Left lung (tissue), 10 donors: Measurements from ENCODE around the gene WNT1. TPM values are rescaled to one million over a fixed set of nuclear protein-coding genes. Genes with fewer than 3 reads are reported as not detected.

Experiments used
- ATAC-seq: fragments of 200-7000 bp; cut with Tn5 transposase; one replicate; pipeline ENCODE4 v1.9.1; 2020; ENCODE audit warnings: moderate library complexity
- DNase-seq, 4 donors: peaks; one replicate each; pipeline ENCODE4 v3.0.0-alpha.2; 2013 to 2020
- H3K27ac ChIP-seq, 2 donors: fragments of 200-600 bp; sonication (generic) in 1 of 2; one replicate each; pipeline versions ENCODE4 v1.5.0 to v1.8.0; 2020 to 2021
- H3K27me3 ChIP-seq, 2 donors: fragments of 200-600 bp; sonication (generic) in 1 of 2; one replicate each; pipeline versions ENCODE4 v1.5.0 to v1.8.0; 2020 to 2021
- H3K36me3 ChIP-seq, 2 donors: fragments of 200-600 bp; sonication (generic) in 1 of 2; one replicate each; pipeline versions ENCODE4 v1.5.0 to v1.8.0; 2020 to 2021
- H3K4me1 ChIP-seq, 2 donors: fragments of 200-600 bp; one replicate each; pipeline ENCODE4 v1.8.0; 2021
- H3K4me3 ChIP-seq, 2 donors: fragments of 200-600 bp; sonication (generic) in 1 of 2; one replicate each; pipeline versions ENCODE4 v1.5.0 to v1.8.0; 2020 to 2021; ENCODE audit warnings: mild to moderate bottlenecking in 1 of 2
- H3K9me3 ChIP-seq, 2 donors: fragments of 200-600 bp; sonication (generic) in 1 of 2; one replicate each; pipeline versions ENCODE4 v1.5.0 to v1.8.0; 2020 to 2021
- intact Hi-C, 2 donors: fragments of 100-400 bp; cut with DNase I; formaldehyde crosslinking; loops; one replicate each; pipeline versions ENCODE4 v1.11.2 to v1.14.2; 2022
- polyA plus RNA-seq, 6 donors: library from polyadenylated mRNA; unstranded; fragments of 120-200 nt; gene quantifications; one replicate each; pipeline ENCODE4 v1.2.1, GENCODE V29; 2013; ENCODE audit not compliant: insufficient read length in 6 of 6
- total RNA-seq, 2 donors: library from RNA; stranded (reverse); fragmentation: NEBNext Ultra II Directional; extraction: Animal tissue kit (Norgen Biotek cat#: 25700); gene quantifications; one replicate each; pipeline ENCODE4 v1.2.1, GENCODE V29; 2021
- TF ChIP-seq, protein P1 (sequence below), 2 donors: fragments of 200-600 bp; sonication (generic) in 1 of 2; IDR thresholded peaks; one replicate each; pipeline versions ENCODE4 v1.5.0 to v1.8.0; 2021; ENCODE audit warnings: antibody characterized with exemption in 2 of 2
- donor health status: DM: no; HTN: yes; CAD: no.
- donor health status: DM: no; HTN: no; CAD: no.

The WNT1 gene
- total and polyA plus RNA-seq, 8 donors: not detected

DNA sequence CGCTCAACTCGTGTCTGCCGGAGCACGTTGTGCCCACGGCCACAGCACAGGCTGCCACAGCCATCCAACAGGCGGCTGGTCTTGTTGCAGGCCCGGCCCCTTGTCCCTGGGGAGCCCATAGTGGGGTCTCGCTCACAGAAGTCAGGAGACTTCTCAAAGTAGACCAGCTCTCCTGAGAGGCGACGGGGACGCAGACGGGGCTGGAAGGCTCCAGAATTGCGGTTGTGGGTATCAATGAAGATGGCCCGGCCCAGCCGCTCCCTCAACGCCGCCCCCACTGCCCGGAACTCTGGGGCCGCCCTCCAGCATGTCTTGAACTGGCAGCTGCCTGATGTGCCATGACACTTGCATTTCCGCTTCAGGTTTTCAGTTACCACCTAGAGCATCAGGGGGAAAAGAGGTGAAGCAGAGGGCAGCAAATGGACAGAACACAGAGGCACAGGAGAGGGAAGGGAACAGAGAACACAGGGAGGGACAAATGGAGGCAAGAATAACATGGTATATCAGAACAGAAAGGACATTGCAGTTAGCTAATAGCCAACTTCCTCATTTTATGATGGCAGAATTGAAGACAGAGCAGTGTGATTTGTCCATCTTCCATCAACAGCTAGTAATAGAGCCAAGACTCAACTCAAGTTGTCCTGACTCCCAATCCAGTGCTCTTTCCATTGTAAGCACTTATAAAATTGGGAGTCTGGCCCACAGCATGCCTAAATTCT is 11.8 kb upstream of the WNT1 start:
- no peak overlapping the region for H3K4me3 ChIP-seq
- H3K9me3 ChIP-seq: no peaks in the 10 kb centered on the region
- intact Hi-C loops: no loop called here
- H3K4me1 ChIP-seq: peaks cover 3 to 18% of the 10 kb centered on the region in 2 donors
- no peak for ATAC-seq
- DNase-seq: no peak
- peaks cover 18 to 30% of the 10 kb centered on the region in 2 donors for H3K27me3 ChIP-seq
- TF ChIP-seq, protein P1, sequence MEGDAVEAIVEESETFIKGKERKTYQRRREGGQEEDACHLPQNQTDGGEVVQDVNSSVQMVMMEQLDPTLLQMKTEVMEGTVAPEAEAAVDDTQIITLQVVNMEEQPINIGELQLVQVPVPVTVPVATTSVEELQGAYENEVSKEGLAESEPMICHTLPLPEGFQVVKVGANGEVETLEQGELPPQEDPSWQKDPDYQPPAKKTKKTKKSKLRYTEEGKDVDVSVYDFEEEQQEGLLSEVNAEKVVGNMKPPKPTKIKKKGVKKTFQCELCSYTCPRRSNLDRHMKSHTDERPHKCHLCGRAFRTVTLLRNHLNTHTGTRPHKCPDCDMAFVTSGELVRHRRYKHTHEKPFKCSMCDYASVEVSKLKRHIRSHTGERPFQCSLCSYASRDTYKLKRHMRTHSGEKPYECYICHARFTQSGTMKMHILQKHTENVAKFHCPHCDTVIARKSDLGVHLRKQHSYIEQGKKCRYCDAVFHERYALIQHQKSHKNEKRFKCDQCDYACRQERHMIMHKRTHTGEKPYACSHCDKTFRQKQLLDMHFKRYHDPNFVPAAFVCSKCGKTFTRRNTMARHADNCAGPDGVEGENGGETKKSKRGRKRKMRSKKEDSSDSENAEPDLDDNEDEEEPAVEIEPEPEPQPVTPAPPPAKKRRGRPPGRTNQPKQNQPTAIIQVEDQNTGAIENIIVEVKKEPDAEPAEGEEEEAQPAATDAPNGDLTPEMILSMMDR (IDR thresholded peaks at IDR 0.05): no peak
- H3K36me3 ChIP-seq: no peaks in the 10 kb centered on the region
- no peak overlapping the region for H3K27ac ChIP-seq

DNA sequence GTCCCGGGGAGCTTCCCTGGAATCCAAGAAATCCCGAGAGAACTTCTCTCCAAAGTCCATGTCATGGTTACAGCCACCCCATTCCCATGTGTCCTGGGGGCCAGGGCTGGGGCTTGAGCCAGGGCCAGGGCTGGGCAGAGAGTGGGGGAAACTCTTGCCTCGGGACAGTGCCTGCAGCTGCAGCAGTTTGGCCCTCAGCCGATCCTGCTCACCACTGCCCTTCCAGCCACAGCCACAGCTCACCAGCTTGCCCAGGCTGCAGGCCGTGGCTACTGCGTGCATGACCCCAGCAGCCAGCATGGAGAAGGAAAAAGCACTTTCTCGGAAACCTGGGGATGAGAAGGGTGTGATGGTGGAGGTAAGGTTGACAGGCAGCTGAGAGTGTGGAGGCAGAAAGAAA is 10.1 kb upstream of the WNT1 start:
- no peak overlapping the region for H3K27ac ChIP-seq
- TF ChIP-seq, protein P1 (IDR thresholded peaks at IDR 0.05): no peak
- no peaks in the 10 kb centered on the region for H3K36me3 ChIP-seq
- H3K27me3 ChIP-seq: peaks cover 34 to 44% of the 10 kb centered on the region in 2 donors
- peaks cover 6 to 33% of the 10 kb centered on the region in 2 donors for H3K4me1 ChIP-seq
- H3K4me3 ChIP-seq: no peak overlapping the region
- intact Hi-C loops: no loop called here
- H3K9me3 ChIP-seq: no peaks in the 10 kb centered on the region
- ATAC-seq (no peak), DNase-seq (no peak)

DNA sequence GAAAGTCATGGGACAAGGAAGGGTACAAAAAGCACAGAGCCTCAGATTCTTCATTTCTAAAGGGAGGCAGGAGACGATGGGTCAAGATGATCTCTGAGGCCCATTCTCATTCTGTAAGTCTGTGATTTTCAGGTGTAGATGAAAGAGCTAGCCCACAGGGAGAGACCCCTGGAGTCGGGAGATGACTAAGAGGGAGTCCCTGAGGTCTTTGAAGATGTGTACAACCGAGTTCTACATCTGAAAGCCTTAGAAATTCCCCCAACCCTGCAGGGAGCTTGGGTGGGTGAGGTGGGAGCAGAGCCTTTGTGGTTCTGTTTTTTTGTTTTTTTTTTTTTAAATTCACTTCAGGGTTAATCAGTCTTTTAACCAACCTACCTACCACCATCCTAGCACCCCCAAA is 9.7 kb upstream of the WNT1 start:
- Histone ChIP-seq H3K36me3 (no peaks in the 10 kb centered on the region), H3K4me1 (peaks cover 7 to 38% of the 10 kb centered on the region in 2 donors), H3K27me3 (peaks cover 39 to 49% of the 10 kb centered on the region in 2 donors), H3K4me3 (no peak overlapping the region), H3K27ac (no peak overlapping the region), H3K9me3 (no peaks in the 10 kb centered on the region)
- DNase-seq: no peak
- TF ChIP-seq, protein P1 (IDR thresholded peaks at IDR 0.05): no peak
- intact Hi-C loops: no loop called here
- no peak for ATAC-seq

DNA sequence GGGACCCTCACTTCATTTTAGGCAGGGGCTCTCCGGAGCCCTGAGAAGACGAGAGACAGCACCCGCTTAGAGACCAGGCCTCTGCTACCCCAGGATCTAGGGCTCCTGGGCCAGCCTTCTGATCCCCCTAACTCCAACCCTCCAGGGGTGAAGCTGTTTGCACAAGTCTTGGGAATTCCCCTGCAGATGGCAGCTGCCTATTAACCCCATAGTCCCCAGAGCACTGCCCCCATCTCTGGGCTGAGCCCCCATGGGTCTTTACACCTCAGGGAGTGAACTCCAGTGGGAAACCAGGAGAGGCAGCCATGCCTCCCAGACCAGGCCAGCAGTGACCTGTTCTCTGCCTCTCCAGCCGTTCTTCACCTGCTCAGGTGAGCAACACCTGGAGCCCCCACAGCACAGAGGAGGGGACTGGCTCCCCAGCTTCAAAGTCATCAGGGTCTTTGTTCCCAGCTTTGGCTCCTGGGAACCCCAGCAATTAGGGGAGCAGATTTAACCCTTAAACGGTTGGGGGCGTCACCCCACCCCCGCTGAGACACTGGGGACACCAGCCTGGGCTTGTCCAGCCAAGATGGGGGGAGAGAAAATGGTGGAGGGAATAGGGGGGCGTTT is 8.9 kb upstream of the WNT1 start:
- TF ChIP-seq, protein P1 (IDR thresholded peaks at IDR 0.05): no peak
- DNase-seq (no peak), ATAC-seq (no peak)
- Histone ChIP-seq H3K9me3 (no peaks in the 10 kb centered on the region), H3K36me3 (no peaks in the 10 kb centered on the region), H3K27me3 (peaks cover 44 to 57% of the 10 kb centered on the region in 2 donors), H3K4me1 (peaks cover 12 to 45% of the 10 kb centered on the region in 2 donors), H3K27ac (no peak overlapping the region), H3K4me3 (no peak overlapping the region)
- intact Hi-C loops: no loop called here

DNA sequence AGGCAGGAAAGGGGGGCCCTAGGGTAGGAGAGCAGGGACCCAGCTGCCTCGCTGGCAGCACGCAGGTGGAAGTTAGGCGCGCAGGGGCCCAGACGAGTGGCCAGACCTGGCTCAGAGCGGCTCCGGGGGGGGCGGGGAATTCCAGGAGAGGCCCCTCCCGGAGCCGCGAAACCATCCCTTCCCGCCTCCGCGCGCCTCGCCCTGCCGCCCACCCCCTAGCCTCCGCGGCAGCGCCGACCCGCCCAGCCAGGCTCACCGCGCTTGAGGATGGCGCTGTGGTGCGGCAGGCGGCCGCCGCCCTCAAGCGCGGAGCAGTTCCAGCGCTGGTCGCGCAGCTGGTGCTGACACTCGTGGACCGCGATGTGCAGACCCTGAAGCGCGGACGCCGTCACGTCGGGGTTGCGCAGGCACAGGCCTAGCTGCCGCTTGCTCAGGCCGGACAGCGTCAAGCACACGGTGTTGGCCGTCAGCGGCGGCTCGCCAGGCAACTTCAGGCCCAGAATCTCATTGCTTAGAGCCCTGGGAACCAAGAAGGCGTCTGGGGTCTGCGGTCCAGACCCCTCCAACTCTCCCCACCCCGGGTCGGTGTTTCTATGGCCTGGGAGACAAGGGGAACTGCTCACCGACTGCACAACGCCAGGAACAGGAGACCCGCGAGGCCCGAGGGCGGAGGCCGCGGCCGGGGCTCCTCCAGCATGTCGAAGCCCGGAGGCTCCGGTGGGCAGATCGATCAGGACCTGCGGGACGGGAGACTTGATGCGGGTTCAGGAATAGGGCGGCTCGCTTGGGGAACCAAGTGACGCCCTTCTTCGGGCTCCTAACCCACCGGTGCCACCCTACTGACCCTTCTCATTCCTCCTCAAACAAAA is 8.1 kb upstream of the WNT1 start:
- DNase-seq: peak in 1 of 4 donors; percentile 79
- intact Hi-C loops: no loop called here
- Histone ChIP-seq H3K27ac (no peak overlapping the region), H3K4me3 (no peak overlapping the region), H3K9me3 (no peaks in the 10 kb centered on the region), H3K27me3 (peaks cover 44 to 64% of the 10 kb centered on the region in 2 donors), H3K4me1 (peaks cover 12 to 45% of the 10 kb centered on the region in 2 donors), H3K36me3 (no peaks in the 10 kb centered on the region)
- peak; percentile 58 for ATAC-seq
- TF ChIP-seq, protein P1 (IDR thresholded peaks at IDR 0.05): no peak
